Small intestine (tissue), 7 donors: ENCODE data around the gene HCN1. TPM values are rescaled to one million over a fixed set of nuclear protein-coding genes. Genes with fewer than 3 reads are reported as not detected.
A peak's percentile ranks its signal among the peaks of the same experiment; 100 is the strongest.

Source experiments
- DNase-seq, 2 donors: peaks; one replicate each; pipeline versions ENCODE4 v3.0.0 to v3.0.0-alpha.2; 2013
- FAIRE-seq: peaks from 2 replicates; lab custom pipeline; 2012; peaks lifted over from hg19 to GRCh38; lab: Jason Lieb, UNC
- H3K27ac ChIP-seq, 3 donors: one replicate each; pipeline ENCODE4 v1.5.1; 2013; ENCODE audit warnings: low read length in 2 of 3, mild to moderate bottlenecking in 2 of 3, control low read depth in 1 of 3, inconsistent platforms in 1 of 3, low read depth in 1 of 3, moderate library complexity in 1 of 3
- H3K27me3 ChIP-seq, 3 donors: one replicate each; pipeline ENCODE4 v1.6.1; 2013; ENCODE audit warnings: low read length in 3 of 3, inconsistent platforms in 1 of 3; ENCODE audit not compliant: control insufficient read depth in 3 of 3, insufficient read depth in 3 of 3
- H3K36me3 ChIP-seq, 3 donors: one replicate each; pipeline ENCODE4 v1.6.1; 2013; ENCODE audit warnings: low read length in 3 of 3, inconsistent platforms in 1 of 3, low read depth in 1 of 3, mild to moderate bottlenecking in 1 of 3, moderate library complexity in 1 of 3; ENCODE audit not compliant: control insufficient read depth in 3 of 3, insufficient read depth in 2 of 3
- H3K4me1 ChIP-seq, 3 donors: one replicate each; pipeline ENCODE4 v1.6.1; 2013; ENCODE audit warnings: low read length in 2 of 3, inconsistent platforms in 1 of 3, low read depth in 1 of 3, mild to moderate bottlenecking in 1 of 3, moderate library complexity in 1 of 3; ENCODE audit not compliant: control insufficient read depth in 3 of 3, insufficient read depth in 2 of 3
- H3K4me3 ChIP-seq, 3 donors: one replicate each; pipeline ENCODE4 v1.5.1; 2013; ENCODE audit warnings: low read length in 3 of 3, control low read depth in 1 of 3, inconsistent platforms in 1 of 3, low read depth in 1 of 3, mild to moderate bottlenecking in 1 of 3, moderate library complexity in 1 of 3
- H3K9me3 ChIP-seq, 2 donors: one replicate each; pipeline ENCODE4 v1.6.1; 2013; ENCODE audit warnings: low read depth in 1 of 2, low read length in 1 of 2; ENCODE audit not compliant: control insufficient read depth in 2 of 2, insufficient read depth in 1 of 2
- WGBS, 3 donors: extraction: QIAGEN DNeasy Blood & Tissue Kit; methylation state at CpG; one replicate each; pipeline ENCODE4 v1.1.7; 2013; 5-methylcytosine and 5-hydroxymethylcytosine counted together
- polyA plus RNA-seq, 4 donors: library from polyadenylated mRNA; stranded (reverse) in 3 of 4; unstranded in 1 of 4; fragments of 200-250 nt in 3 of 4; fragments of 120-200 nt in 1 of 4; gene quantifications; one replicate each; pipeline versions ENCODE4 v1.2.1 to v1.2.3, GENCODE V29; 2013
- donor health status: healthy with polysubstance abuse.
- donor health status: control.
- donor health status: control.
- donor health status: Bipolar disorder and iron deficiency.
- donor health status: healthy.

The HCN1 gene
- polyA plus RNA-seq, 4 donors, result 0.22 to 0.25 TPM; not detected in 2

DNA sequence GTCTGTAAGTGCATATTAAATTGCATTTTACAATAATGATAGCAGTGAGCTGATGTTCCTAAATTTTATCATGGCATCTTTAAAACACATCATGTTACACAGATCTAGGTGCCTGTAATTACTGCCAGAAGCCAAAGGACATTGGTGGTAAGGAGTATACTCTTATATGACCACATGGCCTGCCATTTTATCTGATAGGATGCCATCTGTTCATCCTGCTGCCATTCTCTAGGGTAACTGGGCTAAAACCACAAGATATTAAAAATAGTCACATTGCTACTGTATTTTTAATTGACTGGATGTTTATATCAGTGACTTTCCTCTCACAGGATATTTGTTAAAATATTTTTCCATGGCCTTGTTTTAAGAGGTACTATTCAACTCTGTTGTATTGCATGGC lies 53.1 kb downstream of the HCN1 start:
- Histone ChIP-seq H3K9me3 (no peaks in the 10 kb centered on the region), H3K4me3 (no peak overlapping the region), H3K27ac (no peak overlapping the region), H3K27me3 (no peaks in the 10 kb centered on the region), H3K36me3 (no peaks in the 10 kb centered on the region), H3K4me1 (no peaks in the 10 kb centered on the region)
- FAIRE-seq (no peak), DNase-seq (no peak)

- FAIRE-seq (no peak), DNase-seq (no peak)
- Histone ChIP-seq H3K4me3 (no peak overlapping the region), H3K27me3 (no peaks in the 10 kb centered on the region), H3K27ac (no peak overlapping the region), H3K36me3 (no peaks in the 10 kb centered on the region), H3K4me1 (no peaks in the 10 kb centered on the region), H3K9me3 (no peaks in the 10 kb centered on the region)
These were observed 53.8 kb downstream of the HCN1 start for GRCh38 chr5:45642370-45642769.

DNA sequence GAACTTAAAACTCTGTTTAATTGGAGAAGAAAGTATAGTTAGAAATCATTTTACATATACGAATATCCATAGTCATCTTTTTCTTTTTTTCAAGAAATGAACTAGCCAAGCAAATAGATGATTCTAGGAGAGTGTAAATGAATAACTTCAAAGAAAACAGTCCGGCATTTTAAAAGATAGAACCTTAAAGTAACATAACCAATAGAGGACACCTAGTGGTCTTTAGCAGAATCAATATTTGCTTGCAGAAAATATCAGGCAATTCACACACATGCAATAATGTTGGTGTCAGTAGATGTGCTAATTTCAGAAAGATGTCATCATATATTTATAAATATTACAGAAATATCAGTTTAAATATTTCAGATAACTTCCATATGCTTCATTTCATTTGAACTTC lies 57.1 kb downstream of the HCN1 start:
- FAIRE-seq (peak; percentile 41), DNase-seq (no peak)
- Histone ChIP-seq H3K4me1 (no peaks in the 10 kb centered on the region), H3K36me3 (no peaks in the 10 kb centered on the region), H3K9me3 (no peaks in the 10 kb centered on the region), H3K27ac (no peak overlapping the region), H3K4me3 (no peak overlapping the region), H3K27me3 (no peaks in the 10 kb centered on the region)
- WGBS, 3 donors, result 14 to 41% (median 35%) methylated on average over 2 of the region's 2 CpGs

DNA sequence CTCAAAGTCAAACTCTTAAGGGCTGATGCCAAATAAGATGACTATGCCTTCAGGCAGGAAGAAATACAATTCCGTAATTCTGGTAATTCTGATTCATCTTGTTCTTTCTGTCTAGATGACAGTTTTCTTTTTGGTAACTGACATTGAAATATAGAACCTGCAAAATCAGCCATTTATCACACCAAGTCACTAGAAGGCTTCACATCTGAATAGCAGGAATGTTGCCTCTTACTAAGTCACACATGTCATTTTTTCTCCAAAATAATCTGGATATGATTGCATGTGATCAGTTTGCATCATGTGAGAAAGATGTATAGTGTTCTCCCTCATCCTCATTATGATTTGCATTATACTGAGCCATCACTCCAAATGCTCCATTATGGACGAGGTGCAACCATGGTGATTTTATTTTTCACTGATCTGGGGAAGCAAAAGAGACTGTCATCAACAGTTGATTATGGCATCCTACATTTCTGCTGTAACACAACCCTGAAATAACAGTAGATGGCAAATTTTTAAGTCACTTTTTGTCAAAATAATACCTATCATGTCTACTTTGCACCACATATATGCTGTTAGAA lies 69.0 kb downstream of the HCN1 start:
- H3K27me3 ChIP-seq, result no peaks in the 10 kb centered on the region
- H3K4me1 ChIP-seq, result no peaks in the 10 kb centered on the region
- no peak for DNase-seq
- H3K27ac ChIP-seq, result no peak overlapping the region
- WGBS, 3 donors, result 75 to 84% (median 77%) methylated on average over 2 of the region's 2 CpGs
- no peak for FAIRE-seq
- no peaks in the 10 kb centered on the region for H3K36me3 ChIP-seq
- H3K9me3 ChIP-seq, result no peaks in the 10 kb centered on the region
- H3K4me3 ChIP-seq, result no peak overlapping the region

DNA sequence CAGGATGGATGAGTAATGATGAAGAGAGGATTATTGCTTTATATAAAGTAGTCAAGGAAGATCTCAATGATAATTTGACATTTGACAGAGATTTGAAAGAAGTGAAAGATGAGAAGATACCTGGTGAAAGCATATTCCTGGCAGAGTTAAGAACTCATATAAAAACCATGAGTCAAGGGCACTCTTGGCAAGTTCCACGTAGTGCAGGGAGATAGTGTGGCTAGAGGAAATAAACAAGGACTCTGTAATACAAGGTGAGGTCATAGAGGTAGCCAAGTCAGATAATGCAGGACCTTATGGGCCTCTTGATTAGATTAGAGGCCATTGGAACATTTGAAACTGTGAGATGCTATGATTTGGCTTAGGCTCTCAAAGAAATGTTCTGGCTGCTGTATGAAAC lies 72.3 kb downstream of the HCN1 start:
- no peaks in the 10 kb centered on the region for H3K4me1 ChIP-seq
- 0 to 31% (median 7%) methylated on average over 1 of the region's 1 CpG for WGBS, 3 donors
- no peaks in the 10 kb centered on the region for H3K36me3 ChIP-seq
- H3K27ac ChIP-seq, result no peak overlapping the region
- H3K9me3 ChIP-seq, result no peaks in the 10 kb centered on the region
- DNase-seq, result peak in 1 of 2 donors; percentile 84
- no peak overlapping the region for H3K4me3 ChIP-seq
- H3K27me3 ChIP-seq, result no peaks in the 10 kb centered on the region
- FAIRE-seq, result peak; percentile 5

DNA sequence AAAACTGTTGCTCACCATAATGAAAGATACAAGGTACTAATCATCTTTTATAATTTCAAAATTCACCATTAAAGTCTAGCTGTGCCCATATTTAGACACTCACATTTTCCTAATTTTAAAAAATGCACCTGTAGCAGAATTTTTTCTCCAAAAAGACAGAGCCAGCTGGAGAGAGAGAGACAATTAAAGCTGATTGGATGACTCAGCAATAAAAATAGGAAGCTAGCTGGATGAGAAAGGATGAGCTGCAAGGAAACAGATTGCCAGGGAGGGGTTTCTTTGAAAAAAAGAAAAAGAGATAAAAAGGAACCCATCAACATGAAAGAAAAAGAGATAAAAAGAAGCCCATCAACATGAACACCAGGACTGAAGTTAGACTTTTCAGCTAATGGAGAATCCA lies 73.8 kb downstream of the HCN1 start:
- H3K9me3 ChIP-seq, result no peaks in the 10 kb centered on the region
- no peaks in the 10 kb centered on the region for H3K4me1 ChIP-seq
- H3K36me3 ChIP-seq, result no peaks in the 10 kb centered on the region
- no peak for DNase-seq
- no peak overlapping the region for H3K4me3 ChIP-seq
- H3K27me3 ChIP-seq, result no peaks in the 10 kb centered on the region
- no peak for FAIRE-seq
- H3K27ac ChIP-seq, result no peak overlapping the region

DNA sequence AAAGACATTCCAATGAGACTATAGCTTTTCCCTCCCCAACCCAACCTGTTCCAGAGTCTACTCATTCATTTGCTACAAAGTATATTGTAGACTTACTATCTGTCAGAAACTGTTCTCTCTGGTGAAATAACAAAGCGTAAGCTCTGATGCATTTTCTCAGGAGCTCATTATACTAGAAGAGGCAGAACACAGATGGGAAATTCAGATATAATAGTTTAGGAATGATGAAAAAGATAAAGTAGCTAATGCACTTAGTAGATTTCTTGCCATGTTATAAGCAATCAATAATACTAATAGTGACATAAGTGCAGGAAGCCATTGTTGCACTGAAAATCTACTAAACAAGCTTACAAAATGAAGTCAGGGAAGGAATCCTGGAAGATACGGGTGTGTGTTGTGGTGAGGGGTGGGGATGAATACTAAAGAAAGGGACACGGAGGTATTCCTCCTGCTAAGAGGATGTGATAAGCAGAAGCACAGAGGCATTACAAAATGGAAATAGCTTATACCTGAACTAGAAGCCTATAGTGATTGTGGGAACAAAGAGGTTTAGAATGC lies 78.2 kb downstream of the HCN1 start:
- 74 to 86% (median 78%) methylated on average over 3 of the region's 3 CpGs for WGBS, 3 donors
- Histone ChIP-seq H3K4me1 (no peaks in the 10 kb centered on the region), H3K27ac (no peak overlapping the region), H3K4me3 (no peak overlapping the region), H3K27me3 (no peaks in the 10 kb centered on the region), H3K9me3 (no peaks in the 10 kb centered on the region), H3K36me3 (no peaks in the 10 kb centered on the region)
- DNase-seq (no peak), FAIRE-seq (no peak)

DNA sequence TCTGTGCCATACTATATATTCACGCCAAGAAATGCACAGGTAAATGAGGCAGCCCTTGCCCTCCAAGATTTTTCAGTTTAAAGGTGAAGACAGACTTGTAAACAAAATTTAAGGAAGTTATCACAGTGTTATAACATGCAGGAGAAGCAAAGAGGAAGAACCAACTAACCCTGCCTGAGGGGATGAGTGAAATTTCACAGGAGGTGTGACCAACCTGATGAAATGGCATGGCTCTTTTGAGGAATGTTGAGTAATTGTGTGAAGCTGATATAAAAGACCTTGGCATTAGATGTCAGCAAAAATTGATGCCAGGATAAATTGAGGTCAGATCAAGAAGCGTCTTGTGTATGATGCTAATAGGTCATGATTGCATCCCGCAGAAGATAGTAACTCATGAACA lies 86.5 kb downstream of the HCN1 start:
- WGBS, 3 donors, result 77 to 85% (median 79%) methylated on average over 3 of the region's 3 CpGs
- H3K4me1 ChIP-seq, result no peaks in the 10 kb centered on the region
- H3K9me3 ChIP-seq, result no peaks in the 10 kb centered on the region
- H3K27me3 ChIP-seq, result no peaks in the 10 kb centered on the region
- H3K36me3 ChIP-seq, result no peaks in the 10 kb centered on the region
- FAIRE-seq (no peak), DNase-seq (no peak)
- no peak overlapping the region for H3K4me3 ChIP-seq
- no peak overlapping the region for H3K27ac ChIP-seq

- no peaks in the 10 kb centered on the region for H3K36me3 ChIP-seq
- no peak overlapping the region for H3K4me3 ChIP-seq
- H3K9me3 ChIP-seq, result no peaks in the 10 kb centered on the region
- DNase-seq, result peak in 1 of 2 donors; percentile 51
- FAIRE-seq, result no peak
- no peak overlapping the region for H3K27ac ChIP-seq
- H3K4me1 ChIP-seq, result no peaks in the 10 kb centered on the region
- H3K27me3 ChIP-seq, result no peaks in the 10 kb centered on the region
- WGBS, 3 donors, result 23 to 52% (median 23%) methylated on average over 2 of the region's 2 CpGs
These were observed 92.1 kb downstream of the HCN1 start for GRCh38 chr5:45604092-45604491.
